ENCODE results near the gene SUSD1. TPM values are rescaled to one million over a fixed set of nuclear protein-coding genes. Genes with fewer than 3 reads are reported as not detected.
A peak's percentile ranks its signal among the peaks of the same experiment; 100 is the strongest.

The SUSD1 gene
- total and polyA plus RNA-seq, 2 of the 13 experiments (the other 11 are each of a cell fraction or from before 2014, with no cell fraction given), result 25.9 to 32.3 TPM

DNA sequence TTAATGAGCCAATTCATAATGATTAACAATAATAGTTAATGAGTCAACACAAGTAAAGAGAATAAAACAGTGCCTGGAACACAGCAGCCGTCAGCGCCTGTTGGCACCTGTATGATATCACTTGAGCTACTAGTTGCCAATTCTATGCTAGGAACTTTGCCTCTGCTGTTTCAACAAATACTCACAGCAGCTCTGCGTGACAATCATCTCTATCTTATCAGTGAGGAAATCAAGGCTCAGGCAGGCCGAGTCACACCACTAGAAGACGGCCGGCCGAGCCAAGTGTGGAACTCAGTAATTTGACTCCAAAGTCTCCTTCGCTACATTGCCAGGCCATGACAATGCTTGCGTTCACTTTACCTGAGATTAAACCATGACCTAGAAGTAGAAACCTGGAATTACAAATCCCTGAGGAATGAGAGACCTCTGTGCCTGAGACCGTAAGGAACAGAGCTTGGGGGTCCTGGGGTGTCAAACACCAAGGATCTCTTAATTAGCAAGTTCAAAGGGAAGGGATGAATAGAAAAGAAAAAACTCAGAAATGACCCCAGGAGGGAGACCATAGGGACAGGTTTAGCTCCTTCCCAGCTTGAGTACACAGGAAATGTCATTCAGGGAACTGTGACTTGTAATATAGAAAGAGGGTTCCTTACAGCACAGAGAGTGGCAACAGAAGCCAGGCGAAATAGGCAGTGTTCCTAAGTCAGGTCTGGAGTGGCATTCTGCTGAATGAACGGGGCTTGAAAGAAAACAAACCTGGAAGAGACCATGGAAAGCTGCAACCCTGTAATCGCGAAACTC is 109.1 kb downstream of the SUSD1 start:
- no peak overlapping the region for H3K4me3 ChIP-seq (replicated peaks in 1 of 3; ENCODE audit: insufficient read depth in 1 of 3, low read depth in 2 of 3, low read length in 3 of 3)
- in situ Hi-C loops (cut with HindIII; ENCODE audit: extremely low pct_ligation_motif_present, low pct_unique_long_range_greater_than_20kb), result no loop called here
- intact Hi-C loops (cut with micrococcal nuclease; ENCODE audit: unreplicated experiment), result no loop called here
- H2AFZ ChIP-seq (ENCODE audit: low read length), result no peak overlapping the region
- POLR2A ChIA-PET, result no interaction called here
- peaks cover 9 to 21% of the 10 kb centered on the region in 2 experiments; a peak in 4 of 5 replicates for H3K36me3 ChIP-seq (replicated peaks in 1 of 2; ENCODE audit: control insufficient read depth in 1 of 2, insufficient read depth in 2 of 2, low read length in 2 of 2)
- WGBS (ENCODE audit: low lambda C conversion rate), result 83% methylated on average over 14 of the region's 14 CpGs
- TF ChIP-seq MZF1 (CRISPR knock-in tag; IDR thresholded peaks at IDR 0.05; ENCODE audit: borderline replicate concordance) (no peak), KLF13 (CRISPR knock-in tag; IDR thresholded peaks at IDR 0.05) (no peak), SP140L (CRISPR knock-in tag; IDR thresholded peaks at IDR 0.05; ENCODE audit: borderline replicate concordance) (no peak), ZNF839 (CRISPR knock-in tag; IDR thresholded peaks at IDR 0.05; ENCODE audit: borderline replicate concordance) (no peak), FOSL2 (CRISPR knock-in tag; IDR thresholded peaks at IDR 0.05) (0 out of 2 replicates have a peak, but pooled peaks have one; percentile 16), EHMT2 (IDR thresholded peaks at IDR 0.05; ENCODE audit: borderline replicate concordance, low read depth, low read length) (no peak), SIX1 (CRISPR knock-in tag; IDR thresholded peaks at IDR 0.05; ENCODE audit: borderline replicate concordance) (no peak), RFXAP (CRISPR knock-in tag; IDR thresholded peaks at IDR 0.05; ENCODE audit: borderline replicate concordance) (no peak)
- no peaks in the 10 kb centered on the region for H3K79me2 ChIP-seq (ENCODE audit: insufficient read depth, low read length)
- DNase-seq (ENCODE audit: low spot score) (no peak), FAIRE-seq (no peak), ATAC-seq (no peak)
- CTCF ChIA-PET (ENCODE audit: low intra/inter-chr PET ratio, low total read pairs), result no interaction called here
- H3K9me3 ChIP-seq (ENCODE audit: low read length), result no peaks in the 10 kb centered on the region
- H4K20me1 ChIP-seq (ENCODE audit: insufficient read depth, low read length), result no peaks in the 10 kb centered on the region
- no peak overlapping the region for H3K27ac ChIP-seq (ENCODE audit: extremely low read length, insufficient read depth, low read length)
- no peaks in the 10 kb centered on the region for H3K27me3 ChIP-seq (ENCODE audit: control insufficient read depth in 1 of 2, insufficient read depth in 2 of 2, low read length in 2 of 2)
- H3K9ac ChIP-seq (ENCODE audit: insufficient read depth, low read depth, low read length), result no peak overlapping the region
- peaks cover 19% of the 10 kb centered on the region for H3K4me1 ChIP-seq (ENCODE audit: insufficient read depth, low read length)
- BruUV-seq (replicated peaks), result no TSS peak
- no peak overlapping the region for H3K4me2 ChIP-seq (ENCODE audit: low read depth, low read length)

DNA sequence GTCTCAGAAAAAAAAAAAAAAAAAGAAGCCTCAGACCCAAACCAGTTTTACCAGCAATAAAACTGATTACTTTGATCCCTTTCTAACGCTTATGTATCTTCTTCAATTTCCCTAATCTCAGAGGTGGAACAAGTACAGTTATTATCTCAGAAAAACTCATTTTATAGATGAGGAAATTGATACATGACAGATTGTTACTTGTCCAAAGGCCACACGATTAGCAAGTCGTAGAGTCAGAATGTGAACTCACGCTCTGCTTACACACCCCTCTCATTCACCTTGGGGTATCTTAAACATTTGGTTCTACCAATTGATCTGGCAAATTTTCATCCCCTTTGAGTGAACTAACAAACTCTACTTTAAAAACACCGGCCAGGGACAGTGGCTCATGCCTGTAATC is 110.2 kb downstream of the SUSD1 start:
- FAIRE-seq (no peak), DNase-seq (ENCODE audit: low spot score) (no peak), ATAC-seq (no peak)
- Histone ChIP-seq H3K36me3 (replicated peaks in 1 of 2; ENCODE audit: control insufficient read depth in 1 of 2, insufficient read depth in 2 of 2, low read length in 2 of 2) (peaks cover 9 to 17% of the 10 kb centered on the region in 2 experiments; a peak in 4 of 5 replicates), H4K20me1 (ENCODE audit: insufficient read depth, low read length) (no peaks in the 10 kb centered on the region), H3K9ac (ENCODE audit: insufficient read depth, low read depth, low read length) (no peak overlapping the region), H3K4me1 (ENCODE audit: insufficient read depth, low read length) (peaks cover 12% of the 10 kb centered on the region), H3K79me2 (ENCODE audit: insufficient read depth, low read length) (no peaks in the 10 kb centered on the region), H3K9me3 (ENCODE audit: low read length) (no peaks in the 10 kb centered on the region), H3K27ac (ENCODE audit: extremely low read length, insufficient read depth, low read length) (no peak overlapping the region), H3K4me2 (ENCODE audit: low read depth, low read length) (no peak overlapping the region), H3K4me3 (replicated peaks in 1 of 3; ENCODE audit: insufficient read depth in 1 of 3, low read depth in 2 of 3, low read length in 3 of 3) (no peak overlapping the region), H2AFZ (ENCODE audit: low read length) (no peak overlapping the region), H3K27me3 (ENCODE audit: control insufficient read depth in 1 of 2, insufficient read depth in 2 of 2, low read length in 2 of 2) (no peaks in the 10 kb centered on the region)
- CTCF ChIA-PET (ENCODE audit: low intra/inter-chr PET ratio, low total read pairs), result no interaction called here
- WGBS (ENCODE audit: low lambda C conversion rate), result 95% methylated on average over 5 of the region's 5 CpGs
- POLR2A ChIA-PET, result interaction anchor here (0.7 kb wide), 1 partner anchor 697 kb away, joined by 3 read pairs; no protein-coding TSS in a partner anchor
- intact Hi-C loops (cut with micrococcal nuclease; ENCODE audit: unreplicated experiment) (no loop called here), in situ Hi-C loops (cut with HindIII; ENCODE audit: extremely low pct_ligation_motif_present, low pct_unique_long_range_greater_than_20kb) (no loop called here)
- no TSS peak for BruUV-seq (replicated peaks)
- TF ChIP-seq ZNF670 (CRISPR knock-in tag; IDR thresholded peaks at IDR 0.05; ENCODE audit: borderline replicate concordance) (no peak), ZNF720 (CRISPR knock-in tag; IDR thresholded peaks at IDR 0.05) (no peak), ZSCAN12 (CRISPR knock-in tag; IDR thresholded peaks at IDR 0.05) (no peak), PRPF4 (IDR thresholded peaks at IDR 0.05; ENCODE audit: low read depth, low read length, poor library complexity, severe bottlenecking) (no peak), MED8 (CRISPR knock-in tag; IDR thresholded peaks at IDR 0.05; ENCODE audit: insufficient replicate concordance) (no peak), ZSCAN20 (CRISPR knock-in tag; IDR thresholded peaks at IDR 0.05; ENCODE audit: borderline replicate concordance) (no peak), NCOR1 (IDR thresholded peaks at IDR 0.05; ENCODE audit: borderline replicate concordance, low read length) (no peak)
- TF ChIP-seq, protein P1, sequence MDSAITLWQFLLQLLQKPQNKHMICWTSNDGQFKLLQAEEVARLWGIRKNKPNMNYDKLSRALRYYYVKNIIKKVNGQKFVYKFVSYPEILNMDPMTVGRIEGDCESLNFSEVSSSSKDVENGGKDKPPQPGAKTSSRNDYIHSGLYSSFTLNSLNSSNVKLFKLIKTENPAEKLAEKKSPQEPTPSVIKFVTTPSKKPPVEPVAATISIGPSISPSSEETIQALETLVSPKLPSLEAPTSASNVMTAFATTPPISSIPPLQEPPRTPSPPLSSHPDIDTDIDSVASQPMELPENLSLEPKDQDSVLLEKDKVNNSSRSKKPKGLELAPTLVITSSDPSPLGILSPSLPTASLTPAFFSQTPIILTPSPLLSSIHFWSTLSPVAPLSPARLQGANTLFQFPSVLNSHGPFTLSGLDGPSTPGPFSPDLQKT (CRISPR knock-in tag; IDR thresholded peaks at IDR 0.05; ENCODE audit: borderline replicate concordance), result no peak

Data from HepG2 (cell line).